HepG2 (cell line): ENCODE measurements around the gene STMN3. TPM values are rescaled to one million over a fixed set of nuclear protein-coding genes. Genes with fewer than 3 reads are reported as not detected.

Experiments used
- MYPOP ChIP-seq: sonication (generic); formaldehyde crosslinking; IDR thresholded peaks from 2 replicates; pipeline ENCODE4 v1.8.1; 2023; ENCODE audit warnings: mild to moderate bottlenecking, moderate library complexity, missing genetic modification reagents
- POGZ ChIP-seq: sonication (generic); formaldehyde crosslinking; IDR thresholded peaks from 2 replicates; pipeline ENCODE4 v1.4.0; 2020; ENCODE audit warnings: mild to moderate bottlenecking, missing genetic modification reagents
- RXRB ChIP-seq: IDR thresholded peaks from 2 replicates; pipeline ENCODE4 v1.6.1; 2016; ENCODE audit warnings: borderline replicate concordance, missing genetic modification reagents, missing compliant biosample characterization
- TFDP2 ChIP-seq: sonication (generic); formaldehyde crosslinking; IDR thresholded peaks from 2 replicates; pipeline ENCODE4 v1.4.0; 2020; ENCODE audit warnings: missing genetic modification reagents
- USF2 ChIP-seq, 2 experiments: sonication (generic) in 1 of 2; formaldehyde crosslinking in 1 of 2; IDR thresholded peaks; 2 replicates each; pipeline versions ENCODE4 v1.5.1 to v1.6.1; 2011 to 2020; ENCODE audit warnings: borderline replicate concordance in 1 of 2, low read depth in 1 of 2, low read length in 1 of 2, mild to moderate bottlenecking in 1 of 2, missing genetic modification reagents in 1 of 2, moderate library complexity in 1 of 2
- ZNF761 ChIP-seq: sonication (generic); formaldehyde crosslinking; conservative IDR thresholded peaks from 2 replicates; pipeline ENCODE4 v1.4.0; 2020; ENCODE audit warnings: mild to moderate bottlenecking, missing genetic modification reagents
- ZNF841 ChIP-seq: sonication (generic); formaldehyde crosslinking; IDR thresholded peaks from 2 replicates; pipeline ENCODE4 v1.8.1; 2023; ENCODE audit warnings: missing genetic modification reagents, borderline replicate concordance
- polyA plus RNA-seq, 8 experiments: library from polyadenylated mRNA; depleted of rRNA in 3 of 8; stranded (reverse) in 7 of 8; unstranded in 1 of 8; fragments of >200 nt; fragmentation: Illumina TruSeq in 4 of 8; extraction: Trizol in 4 of 8; gene quantifications; 2 replicates each; pipeline versions ENCODE4 v1.2.1 to v1.2.3, GENCODE V29; 2011 to 2016; ENCODE audit warnings: low read depth in 4 of 8, missing spikeins in 1 of 8, mixed read lengths in 1 of 8; ENCODE audit not compliant: insufficient read depth in 1 of 8
- total RNA-seq, 5 experiments: library from RNA; depleted of rRNA; stranded (reverse); fragments of >200 nt; fragmentation: Illumina TruSeq; extraction: Trizol; gene quantifications; 2 replicates each; pipeline ENCODE4 v1.2.3, GENCODE V29; 2016; ENCODE audit warnings: low read depth in 1 of 5

Gene STMN3
- total and polyA plus RNA-seq, 2 of the 13 experiments (the other 11 are each of a cell fraction or from before 2014, with no cell fraction given) = 21.0 to 48.3 TPM

- no peak for TF ChIP-seq USF2 (IDR thresholded peaks at IDR 0.05; ENCODE audit: low read depth, low read length)
- no peak for TF ChIP-seq USF2 (CRISPR knock-in tag; IDR thresholded peaks at IDR 0.05; ENCODE audit: borderline replicate concordance)
- no peak for TF ChIP-seq ZNF761 (CRISPR knock-in tag)
- no peak for TF ChIP-seq RXRB
- TF ChIP-seq POGZ = no peak
- no peak for TF ChIP-seq MYPOP (CRISPR knock-in tag)
- TF ChIP-seq ZNF841 = no peak
- no peak for TF ChIP-seq TFDP2 (CRISPR knock-in tag)
These were observed 36.1 kb upstream of the STMN3 start (continued) for GRCh38 chr20:63689046-63690002.
